Stimulated activated CD8-positive, alpha-beta memory T cell treated with anti-CD3 and anti-CD28 coated beads, Interleukin-15, amount 100 ng/mL, for 4 hours (primary cell): ENCODE results near the gene DHH.
A peak's percentile ranks its signal among the peaks of the same experiment; 100 is the strongest.
"Not testable (repeated sequence)": the region's sequence is repeated elsewhere in the genome, so short reads cannot be mapped to it uniquely, and the experiment has no call there.

ENCODE experiments used
- DNase-seq, 2 donors: peaks; one replicate each; pipeline ENCODE4 v3.0.0-alpha.2; 2020; ENCODE audit warnings: low read depth in 2 of 2

The DHH gene

GRCh38 chr12:49094160-49094974 lies at the start of gene DHH:
Gene DHH (minus strand): TSS chr12:49094801. CDS start chr12:49094512, 289 bp downstream.
- no peak for DNase-seq

GRCh38 chr12:49144384-49144783 lies 49.8 kb upstream of the DHH start:
- DNase-seq = no peak

GRCh38 chr12:49138999-49139398 lies 44.4 kb upstream of the DHH start:
- DNase-seq = no peak

DNA sequence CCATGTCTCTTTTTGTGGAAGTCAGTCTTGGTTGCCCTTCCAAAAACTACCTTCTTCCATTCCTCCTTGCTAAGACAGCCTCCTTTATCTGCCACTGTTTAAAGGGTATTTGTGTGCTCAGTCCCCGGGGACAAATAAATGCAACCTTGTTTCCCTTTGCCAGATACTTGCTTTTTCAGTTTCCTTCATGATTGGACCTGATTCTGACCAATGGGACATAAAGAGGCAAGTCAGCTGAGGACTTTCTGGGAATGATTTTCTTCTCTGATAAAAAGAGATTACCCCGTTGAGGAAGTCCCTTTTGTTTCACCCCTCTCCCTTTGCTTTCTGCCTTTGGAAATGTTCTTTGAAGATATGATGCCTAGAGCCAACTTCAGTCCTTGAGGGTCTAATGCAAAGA lies 44.0 kb upstream of the DHH start:
- DNase-seq = no peak

DNA sequence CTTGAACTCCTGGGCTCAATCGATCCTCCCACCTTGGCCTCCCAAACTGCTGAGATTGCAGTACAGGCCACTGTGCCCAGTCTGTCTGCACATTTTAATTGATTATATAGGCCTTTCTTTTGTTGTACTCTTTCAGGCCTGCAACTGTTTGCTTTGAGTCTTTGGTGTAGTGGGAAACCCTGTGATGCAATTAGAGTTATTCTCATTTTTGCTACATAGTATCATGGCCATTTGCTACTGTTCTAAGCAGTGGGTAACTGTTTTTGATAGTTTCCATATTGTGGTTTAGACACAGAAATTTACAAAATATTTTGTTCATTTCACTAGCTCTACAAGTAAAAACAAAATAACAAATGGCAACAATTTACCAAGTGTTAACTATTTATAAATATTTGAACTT lies 42.9 kb upstream of the DHH start:
- DNase-seq = no peak

GRCh38 chr12:49136997-49137396 lies 42.4 kb upstream of the DHH start:
- DNase-seq = not testable (repeated sequence)

DNA sequence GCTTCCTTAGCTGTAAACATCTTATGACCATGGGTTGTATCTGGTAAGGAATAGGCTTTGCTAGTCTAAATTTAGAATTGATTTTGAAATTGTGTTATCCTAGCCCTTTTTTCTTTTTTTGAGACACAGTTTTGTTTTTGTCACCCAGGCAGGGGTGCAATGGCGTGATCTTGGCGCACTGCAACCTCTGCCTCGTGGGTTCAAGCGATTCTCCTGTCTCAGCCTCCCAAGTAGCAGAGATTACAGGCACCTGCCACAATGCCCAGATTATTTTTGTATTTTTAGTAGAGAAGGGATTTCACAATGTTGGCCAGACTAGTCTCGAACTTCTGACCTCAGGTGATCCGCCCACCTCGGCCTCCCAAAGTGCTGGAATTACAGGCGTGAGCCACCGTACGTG lies 39.0 kb upstream of the DHH start:
- DNase-seq = no peak

GRCh38 chr12:49133014-49133413 lies 38.4 kb upstream of the DHH start:
- DNase-seq = no peak

GRCh38 chr12:49131894-49132461 lies 37.4 kb upstream of the DHH start:
- no peak for DNase-seq

- DNase-seq = peak; percentile 78 to 83
Measured at GRCh38 chr12:49131051-49131893, 36.7 kb upstream of the DHH start, which contains the start of gene TUBA1B. Gene TUBA1B (minus strand): TSS chr12:49131395. CDS start chr12:49131300, 95 bp downstream.

DNA sequence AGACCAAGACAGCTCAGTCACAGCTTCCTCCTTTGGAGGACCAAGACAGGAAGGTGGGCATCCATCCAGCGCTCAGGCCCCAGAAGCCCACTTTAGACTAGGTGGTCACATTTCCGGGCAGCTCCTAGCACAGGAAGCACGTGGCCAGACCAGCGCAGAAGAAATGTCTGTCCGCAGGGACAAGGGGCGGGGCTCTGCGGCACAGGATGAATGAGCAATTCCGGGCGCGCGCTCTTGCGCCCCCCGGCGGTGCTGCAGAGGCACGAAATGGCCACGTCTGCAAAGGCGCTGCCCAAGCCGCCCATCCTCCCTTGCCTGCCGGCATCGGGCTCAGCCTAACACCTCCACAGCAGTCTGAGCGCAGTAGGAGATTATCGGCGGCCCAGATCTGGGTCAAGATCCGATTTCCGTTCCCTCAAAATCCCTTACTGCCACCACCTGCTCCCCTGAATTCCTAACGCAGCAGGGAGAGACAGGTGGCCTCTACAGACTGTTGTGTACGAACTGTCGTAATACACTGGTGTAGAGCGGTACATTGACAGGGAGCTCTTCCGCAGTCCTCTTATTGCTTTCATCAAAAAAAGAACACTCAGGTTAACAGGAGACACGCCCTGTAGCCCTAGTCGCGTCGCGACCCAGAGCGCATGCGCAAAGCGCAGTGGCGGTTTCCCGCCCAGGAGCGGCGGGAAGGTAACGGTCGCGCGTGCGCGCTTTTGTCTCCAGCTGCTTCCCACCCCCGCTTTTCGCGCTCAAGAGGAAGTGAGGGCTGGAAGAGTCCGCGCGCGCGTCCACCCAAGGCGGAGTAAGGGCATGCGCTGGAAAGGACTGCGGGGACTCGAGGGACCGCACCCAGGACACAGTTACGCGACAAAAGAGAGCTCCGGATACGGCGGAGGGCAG lies 35.8 kb upstream of the DHH start:
- peak; percentile 84 to 85 for DNase-seq

DNA sequence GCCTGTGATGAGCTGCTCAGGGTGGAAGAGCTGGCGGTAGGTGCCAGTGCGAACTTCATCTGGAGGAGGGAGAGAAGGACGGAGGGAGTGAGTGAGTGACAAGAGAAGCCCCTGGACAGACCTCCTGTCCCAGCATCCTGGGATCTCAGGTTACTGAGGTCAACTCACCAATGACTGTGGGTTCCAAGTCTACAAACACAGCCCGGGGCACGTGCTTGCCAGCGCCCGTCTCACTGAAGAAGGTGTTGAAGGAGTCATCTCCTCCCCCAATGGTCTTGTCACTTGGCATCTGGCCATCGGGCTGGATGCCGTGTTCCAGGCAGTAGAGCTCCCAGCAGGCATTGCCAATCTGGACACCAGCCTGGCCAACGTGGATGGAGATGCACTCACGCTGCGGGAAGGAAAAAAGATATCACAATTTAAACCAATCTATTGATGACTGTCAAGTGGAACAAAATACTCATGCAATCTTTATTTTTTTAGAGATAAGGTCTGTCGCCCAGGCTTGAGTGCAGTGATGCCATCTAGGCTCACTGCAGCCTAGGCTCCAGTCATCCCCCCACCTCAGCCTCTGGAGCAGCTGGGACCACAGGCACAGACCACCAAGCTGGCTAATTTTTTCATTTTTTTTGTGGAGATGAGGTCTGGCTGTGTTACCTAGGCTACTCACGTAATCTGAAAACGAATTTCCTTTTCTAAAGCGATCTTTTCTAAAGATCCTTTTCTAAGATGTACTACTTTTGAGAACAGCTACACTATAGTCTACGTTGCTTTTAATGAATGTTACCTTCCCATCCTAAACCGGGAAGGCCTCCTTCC lies 34.9 kb upstream of the DHH start:
- no peak for DNase-seq

DNA sequence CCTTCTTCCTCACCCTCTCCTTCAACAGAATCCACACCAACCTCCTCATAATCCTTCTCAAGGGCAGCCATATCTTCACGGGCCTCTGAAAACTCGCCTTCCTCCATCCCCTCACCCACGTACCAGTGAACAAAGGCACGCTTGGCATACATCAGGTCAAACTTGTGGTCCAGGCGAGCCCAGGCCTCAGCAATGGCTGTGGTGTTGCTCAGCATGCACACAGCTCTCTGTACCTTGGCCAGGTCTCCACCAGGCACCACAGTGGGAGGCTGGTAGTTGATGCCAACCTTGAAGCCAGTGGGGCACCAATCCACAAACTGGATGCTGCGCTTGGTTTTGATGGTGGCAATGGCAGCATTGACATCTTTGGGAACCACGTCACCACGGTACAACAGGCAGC lies 33.4 kb upstream of the DHH start:
- DNase-seq = not testable (repeated sequence)

DNA sequence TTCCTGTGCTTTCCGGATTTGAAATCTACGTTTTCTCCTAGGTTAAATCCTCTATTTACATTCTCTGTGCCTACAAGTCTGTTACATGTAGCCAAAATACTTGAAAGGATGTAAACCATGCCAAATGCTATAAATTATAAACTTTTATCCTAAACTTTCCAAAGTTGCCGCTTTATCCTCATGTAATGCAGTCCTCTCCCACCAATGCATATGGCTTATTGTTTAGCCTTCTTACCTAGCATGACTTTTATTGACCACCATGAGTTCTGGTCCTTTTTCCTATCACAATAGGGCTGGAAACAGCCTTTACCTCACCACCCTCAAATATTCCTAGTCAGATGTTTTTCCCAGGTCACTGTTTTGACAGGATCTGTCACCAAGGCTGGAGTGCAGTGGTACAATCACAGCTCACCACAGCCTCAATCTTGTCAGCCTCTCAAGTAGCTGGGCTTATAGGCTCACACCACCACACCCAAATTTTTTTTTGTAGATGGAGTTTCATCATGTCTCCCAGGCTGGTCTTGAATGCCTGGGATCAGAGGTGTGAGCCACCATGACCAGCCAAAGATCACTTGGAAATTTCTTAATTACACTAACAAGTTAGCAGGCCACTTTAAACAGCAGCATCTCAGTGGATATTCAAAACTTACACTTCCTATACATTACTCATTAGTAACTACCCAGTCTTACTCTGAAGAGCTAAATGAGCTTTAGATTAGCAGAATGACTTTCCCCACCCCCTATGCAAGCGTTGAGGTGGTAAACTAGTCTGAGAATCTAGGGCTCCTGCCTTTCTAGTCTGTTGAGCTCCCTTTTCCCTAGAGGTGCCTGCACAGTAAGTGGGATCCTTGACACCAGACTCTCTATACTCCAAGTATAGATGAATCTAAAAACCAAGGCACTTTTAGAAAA lies 32.5 kb upstream of the DHH start:
- no peak for DNase-seq

- no peak for DNase-seq
Measured at GRCh38 chr12:49121047-49121696, 26.6 kb upstream of the DHH start.

GRCh38 chr12:49111206-49111605 lies 16.6 kb upstream of the DHH start:
- DNase-seq = no peak

GRCh38 chr12:49110464-49111155 lies 16.0 kb upstream of the DHH start, which contains the start of gene LMBR1L:
Gene LMBR1L (minus strand): TSS chr12:49110847. CDS start chr12:49110555, 292 bp downstream.
- DNase-seq = peak; percentile 86 to 97
